ENCODE data around the gene SCN4A. TPM values are rescaled to one million over a fixed set of nuclear protein-coding genes. Genes with fewer than 3 reads are reported as not detected.
A peak's percentile ranks its signal among the peaks of the same experiment; 100 is the strongest.

The SCN4A gene
- total and polyA plus RNA-seq, 2 of the 13 experiments (the other 11 are each of a cell fraction or from before 2014, with no cell fraction given): 0.02 to 0.03 TPM

GRCh38 chr17:63962298-63962744 lies 10.4 kb downstream of the SCN4A start:
- Histone ChIP-seq H3K36me3 (replicated peaks in 1 of 2; ENCODE audit: control insufficient read depth in 1 of 2, insufficient read depth in 2 of 2, low read length in 2 of 2) (no peaks in the 10 kb centered on the region), H3K4me3 (replicated peaks in 1 of 3; ENCODE audit: insufficient read depth in 1 of 3, low read depth in 2 of 3, low read length in 3 of 3) (peak overlapping the region in 1 of 3 experiments; percentile 29; a peak in 1 of 6 replicates), H3K9me3 (ENCODE audit: low read length) (no peaks in the 10 kb centered on the region), H3K4me1 (ENCODE audit: insufficient read depth, low read length) (peaks cover 19% of the 10 kb centered on the region), H4K20me1 (ENCODE audit: insufficient read depth, low read length) (no peaks in the 10 kb centered on the region; the same call in 1 of the 2 replicates), H3K4me2 (ENCODE audit: low read depth, low read length) (peak overlapping the region; percentile 52), H3K27ac (ENCODE audit: extremely low read length, insufficient read depth, low read length) (peak overlapping the region; percentile 2), H2AFZ (ENCODE audit: low read length) (no peak overlapping the region), H3K27me3 (ENCODE audit: control insufficient read depth in 1 of 2, insufficient read depth in 2 of 2, low read length in 2 of 2) (peaks cover 6 to 24% of the 10 kb centered on the region in 2 experiments; a peak in 2 of 5 replicates), H3K9ac (ENCODE audit: insufficient read depth, low read depth, low read length) (no peak overlapping the region), H3K79me2 (ENCODE audit: insufficient read depth, low read length) (no peaks in the 10 kb centered on the region)
- ATAC-seq (peak; percentile 60), DNase-seq (ENCODE audit: low spot score) (peak; percentile 70), FAIRE-seq (no peak)
- WGBS (ENCODE audit: low lambda C conversion rate): 10% methylated on average over 10 of the region's 10 CpGs
- in situ Hi-C loops (cut with HindIII; ENCODE audit: extremely low pct_ligation_motif_present, low pct_unique_long_range_greater_than_20kb): no loop called here
- ChIA-PET CTCF (ENCODE audit: low intra/inter-chr PET ratio, low total read pairs) (no interaction called here), POLR2A (interaction anchor here (0.7 to 1.6 kb wide), 4 partner anchors 16 to 412 kb away, joined by 3 to 9 read pairs (median 4); partner anchors contain the start of gene DCAF7)
- no TSS peak for BruUV-seq (replicated peaks)
- intact Hi-C loops (cut with micrococcal nuclease; ENCODE audit: unreplicated experiment): no loop called here
- 0 out of 2 replicates have a peak, but pooled peaks have one; percentile 39 for TF ChIP-seq TCF7 (IDR thresholded peaks at IDR 0.05; ENCODE audit: low read depth)
- 0 out of 2 replicates have a peak, but pooled peaks have one; percentile 13 for TF ChIP-seq GATAD1 (CRISPR knock-in tag; IDR thresholded peaks at IDR 0.05)
- TF ChIP-seq KLF12 (CRISPR knock-in tag; IDR thresholded peaks at IDR 0.05; ENCODE audit: borderline replicate concordance): no peak
- TF ChIP-seq KLF15 (CRISPR knock-in tag; IDR thresholded peaks at IDR 0.05; ENCODE audit: borderline replicate concordance): no peak
- TF ChIP-seq GLI4 (CRISPR knock-in tag; IDR thresholded peaks at IDR 0.05; ENCODE audit: borderline replicate concordance): 0 out of 2 replicates have a peak, but pooled peaks have one; percentile 39
- no peak for TF ChIP-seq RFXAP (CRISPR knock-in tag; IDR thresholded peaks at IDR 0.05; ENCODE audit: borderline replicate concordance)
- peak; percentile 49; the same call in 1 of the 2 replicates for TF ChIP-seq FOXP1 (IDR thresholded peaks at IDR 0.05)
- peak; percentile 94 for TF ChIP-seq FOXP1 (CRISPR knock-in tag; IDR thresholded peaks at IDR 0.05)
- no peak for TF ChIP-seq ZNF10 (CRISPR knock-in tag; IDR thresholded peaks at IDR 0.05; ENCODE audit: borderline replicate concordance, low read depth)
- TF ChIP-seq NBN (conservative IDR thresholded peaks at IDR 0.05): no peak
- no peak for TF ChIP-seq GMEB1 (CRISPR knock-in tag; IDR thresholded peaks at IDR 0.05; ENCODE audit: borderline replicate concordance)
- TF ChIP-seq ZNF224 (CRISPR knock-in tag; IDR thresholded peaks at IDR 0.05): no peak
- TF ChIP-seq ZNF160 (CRISPR knock-in tag; IDR thresholded peaks at IDR 0.05): no peak
- TF ChIP-seq SOX13 (IDR thresholded peaks at IDR 0.05): no peak
- TF ChIP-seq SOX13 (CRISPR knock-in tag; conservative IDR thresholded peaks at IDR 0.05 in 1 of 2, IDR thresholded peaks at IDR 0.05 in 1 of 2): peak in 1 of 2 experiments; percentile 43; a peak in 1 of 4 replicates
- TF ChIP-seq ZNF44 (CRISPR knock-in tag; IDR thresholded peaks at IDR 0.05): no peak
- no peak for TF ChIP-seq THAP9 (CRISPR knock-in tag; IDR thresholded peaks at IDR 0.05; ENCODE audit: borderline replicate concordance)
- peak; percentile 87 for TF ChIP-seq FOXA3 (CRISPR knock-in tag; IDR thresholded peaks at IDR 0.05)
- TF ChIP-seq MAF1 (CRISPR knock-in tag; IDR thresholded peaks at IDR 0.05; ENCODE audit: borderline replicate concordance): no peak
- TF ChIP-seq ZC3H4 (CRISPR knock-in tag; IDR thresholded peaks at IDR 0.05; ENCODE audit: borderline replicate concordance): no peak
- peak; percentile 71; the same call in 1 of the 2 replicates for TF ChIP-seq HDAC2 (CRISPR knock-in tag; IDR thresholded peaks at IDR 0.05)
- TF ChIP-seq SAP130 (CRISPR knock-in tag; IDR thresholded peaks at IDR 0.05; ENCODE audit: low read depth): peak; percentile 48; the same call in 1 of the 2 replicates
- no peak for TF ChIP-seq FLYWCH1 (CRISPR knock-in tag; IDR thresholded peaks at IDR 0.05)

All from HepG2 (cell line).